ENCODE measurements around the gene GRK1.

DNA sequence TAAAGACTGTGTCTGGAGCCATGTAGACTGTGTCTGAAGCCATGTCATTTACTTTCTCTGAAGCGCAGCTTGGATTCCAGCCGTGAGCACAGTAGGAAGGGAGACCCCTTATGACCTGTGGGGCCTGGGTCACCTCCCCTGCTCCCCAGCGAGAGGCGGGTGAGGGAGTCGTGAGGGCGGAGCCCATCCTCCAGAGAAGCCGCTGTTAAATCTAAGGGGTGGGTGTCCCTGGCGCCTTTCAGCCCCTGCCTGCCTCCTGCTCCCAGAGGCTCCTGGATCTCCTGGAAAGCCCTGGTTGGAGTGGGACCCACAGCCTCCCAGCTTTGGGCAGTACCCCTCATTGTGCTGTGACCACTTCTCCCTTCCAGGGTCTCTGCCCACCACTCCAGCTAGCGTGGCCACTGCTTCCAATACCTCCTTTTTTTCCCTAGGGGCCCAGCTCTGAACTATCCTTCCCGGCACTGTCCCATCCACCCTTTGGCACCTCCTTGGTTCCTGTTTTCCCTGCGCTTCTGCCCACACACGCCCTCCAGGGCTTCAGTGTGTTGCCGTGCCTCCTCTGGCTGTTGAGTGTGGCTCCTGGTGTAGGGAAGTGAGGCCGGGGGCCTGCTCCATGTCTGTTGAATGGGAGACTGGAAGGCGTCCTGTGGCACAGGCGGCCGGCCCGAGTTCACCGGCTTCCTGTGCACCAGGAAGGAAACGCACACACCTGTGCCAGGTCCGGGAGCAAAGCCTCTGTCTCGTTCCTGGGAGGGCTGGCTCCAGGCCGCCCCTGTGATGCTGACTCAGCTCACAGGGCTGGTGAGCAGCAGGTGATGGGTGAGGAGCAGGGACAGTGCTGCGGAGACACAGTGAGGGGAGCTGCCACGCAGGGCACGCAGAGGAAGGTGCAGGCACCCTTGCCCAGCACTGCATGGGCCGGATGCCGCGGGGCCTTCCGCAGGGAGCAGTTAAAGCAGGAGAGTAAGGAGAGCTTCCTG is 38.4 kb upstream of the GRK1 start:
- TF ChIP-seq, protein P1, sequence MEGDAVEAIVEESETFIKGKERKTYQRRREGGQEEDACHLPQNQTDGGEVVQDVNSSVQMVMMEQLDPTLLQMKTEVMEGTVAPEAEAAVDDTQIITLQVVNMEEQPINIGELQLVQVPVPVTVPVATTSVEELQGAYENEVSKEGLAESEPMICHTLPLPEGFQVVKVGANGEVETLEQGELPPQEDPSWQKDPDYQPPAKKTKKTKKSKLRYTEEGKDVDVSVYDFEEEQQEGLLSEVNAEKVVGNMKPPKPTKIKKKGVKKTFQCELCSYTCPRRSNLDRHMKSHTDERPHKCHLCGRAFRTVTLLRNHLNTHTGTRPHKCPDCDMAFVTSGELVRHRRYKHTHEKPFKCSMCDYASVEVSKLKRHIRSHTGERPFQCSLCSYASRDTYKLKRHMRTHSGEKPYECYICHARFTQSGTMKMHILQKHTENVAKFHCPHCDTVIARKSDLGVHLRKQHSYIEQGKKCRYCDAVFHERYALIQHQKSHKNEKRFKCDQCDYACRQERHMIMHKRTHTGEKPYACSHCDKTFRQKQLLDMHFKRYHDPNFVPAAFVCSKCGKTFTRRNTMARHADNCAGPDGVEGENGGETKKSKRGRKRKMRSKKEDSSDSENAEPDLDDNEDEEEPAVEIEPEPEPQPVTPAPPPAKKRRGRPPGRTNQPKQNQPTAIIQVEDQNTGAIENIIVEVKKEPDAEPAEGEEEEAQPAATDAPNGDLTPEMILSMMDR (conservative IDR thresholded peaks at IDR 0.05; ENCODE audit: low read depth, low read length), result no peak
- no peak for TF ChIP-seq CHD1 (IDR thresholded peaks at IDR 0.05; ENCODE audit: low read depth, low read length)
- TF ChIP-seq POLR2A (IDR thresholded peaks at IDR 0.05; ENCODE audit: low read depth, low read length), result no peak
- TF ChIP-seq RFX5 (IDR thresholded peaks at IDR 0.05; ENCODE audit: low read depth, low read length), result no peak
- no peak for TF ChIP-seq RAD21 (IDR thresholded peaks at IDR 0.05; ENCODE audit: low read length)
- TF ChIP-seq MAFK (IDR thresholded peaks at IDR 0.05; ENCODE audit: low read depth, low read length), result no peak
- TF ChIP-seq, protein P2, sequence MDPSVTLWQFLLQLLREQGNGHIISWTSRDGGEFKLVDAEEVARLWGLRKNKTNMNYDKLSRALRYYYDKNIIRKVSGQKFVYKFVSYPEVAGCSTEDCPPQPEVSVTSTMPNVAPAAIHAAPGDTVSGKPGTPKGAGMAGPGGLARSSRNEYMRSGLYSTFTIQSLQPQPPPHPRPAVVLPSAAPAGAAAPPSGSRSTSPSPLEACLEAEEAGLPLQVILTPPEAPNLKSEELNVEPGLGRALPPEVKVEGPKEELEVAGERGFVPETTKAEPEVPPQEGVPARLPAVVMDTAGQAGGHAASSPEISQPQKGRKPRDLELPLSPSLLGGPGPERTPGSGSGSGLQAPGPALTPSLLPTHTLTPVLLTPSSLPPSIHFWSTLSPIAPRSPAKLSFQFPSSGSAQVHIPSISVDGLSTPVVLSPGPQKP (IDR thresholded peaks at IDR 0.05; ENCODE audit: borderline replicate concordance, low read depth, low read length), result no peak
- no peak for TF ChIP-seq RCOR1 (IDR thresholded peaks at IDR 0.05; ENCODE audit: insufficient replicate concordance, low read length)

Data from IMR-90 (cell line).